Measurements from ENCODE around the gene TMEM74B. TPM values are rescaled to one million over a fixed set of nuclear protein-coding genes. Genes with fewer than 3 reads are reported as not detected.

Gene TMEM74B
- total RNA-seq, 1 donor from 2014 or later = 4.2 TPM

- no peak for TF ChIP-seq CTCF (IDR thresholded peaks at IDR 0.05; ENCODE audit: borderline replicate concordance)
- Histone ChIP-seq H3K4me3 (no peak overlapping the region), H3K27ac (replicated peaks) (no peak overlapping the region), H3K27me3 (ENCODE audit: low read depth) (no peaks in the 10 kb centered on the region), H3K4me1 (no peaks in the 10 kb centered on the region), H3K36me3 (no peaks in the 10 kb centered on the region), H3K9me3 (replicated peaks) (no peaks in the 10 kb centered on the region)
- no peak for DNase-seq
- intact Hi-C loops (cut with micrococcal nuclease) = no loop called here
These were observed 11.9 kb upstream of the TMEM74B start for GRCh38 chr20:1196634-1197033.

DNA sequence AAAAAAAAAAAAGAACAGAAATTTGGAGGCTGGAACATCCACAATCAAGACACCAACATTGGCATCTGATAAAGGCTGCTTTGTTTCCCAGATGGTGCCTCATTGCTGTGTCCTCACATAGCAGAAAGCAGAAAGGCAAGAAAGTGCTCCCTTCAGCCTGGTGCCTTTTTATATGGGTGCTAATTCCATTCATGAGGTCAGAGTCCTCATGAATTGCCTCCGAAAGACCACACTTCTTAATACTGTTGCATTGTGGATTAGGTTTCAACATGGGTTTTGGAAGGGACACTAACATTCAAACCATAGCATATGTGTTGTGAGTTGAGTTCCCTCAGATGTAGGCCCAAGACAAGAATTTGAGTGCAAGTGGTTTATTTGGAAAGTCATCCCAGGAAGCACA, 10.4 kb upstream of the TMEM74B start:
- intact Hi-C loops (cut with micrococcal nuclease) = no loop called here

GRCh38 chr20:1191299-1191698, 6.5 kb upstream of the TMEM74B start:
- Histone ChIP-seq H3K4me1 (peaks cover 18% of the 10 kb centered on the region), H3K27me3 (ENCODE audit: low read depth) (peaks cover 4% of the 10 kb centered on the region), H3K4me3 (no peak overlapping the region), H3K27ac (replicated peaks) (no peak overlapping the region), H3K9me3 (replicated peaks) (no peaks in the 10 kb centered on the region), H3K36me3 (no peaks in the 10 kb centered on the region)
- TF ChIP-seq CTCF (IDR thresholded peaks at IDR 0.05; ENCODE audit: borderline replicate concordance) = no peak
- DNase-seq = no peak
- intact Hi-C loops (cut with micrococcal nuclease) = no loop called here

More for the DNA sequence above, 10.4 kb upstream of the TMEM74B start:
- no peaks in the 10 kb centered on the region for H3K4me1 ChIP-seq
- no peak for TF ChIP-seq CTCF (IDR thresholded peaks at IDR 0.05; ENCODE audit: borderline replicate concordance)
- H3K27me3 ChIP-seq (ENCODE audit: low read depth) = no peaks in the 10 kb centered on the region
- H3K4me3 ChIP-seq = no peak overlapping the region
- H3K27ac ChIP-seq (replicated peaks) = no peak overlapping the region
- DNase-seq = no peak
- H3K36me3 ChIP-seq = no peaks in the 10 kb centered on the region
- no peaks in the 10 kb centered on the region for H3K9me3 ChIP-seq (replicated peaks)

DNA sequence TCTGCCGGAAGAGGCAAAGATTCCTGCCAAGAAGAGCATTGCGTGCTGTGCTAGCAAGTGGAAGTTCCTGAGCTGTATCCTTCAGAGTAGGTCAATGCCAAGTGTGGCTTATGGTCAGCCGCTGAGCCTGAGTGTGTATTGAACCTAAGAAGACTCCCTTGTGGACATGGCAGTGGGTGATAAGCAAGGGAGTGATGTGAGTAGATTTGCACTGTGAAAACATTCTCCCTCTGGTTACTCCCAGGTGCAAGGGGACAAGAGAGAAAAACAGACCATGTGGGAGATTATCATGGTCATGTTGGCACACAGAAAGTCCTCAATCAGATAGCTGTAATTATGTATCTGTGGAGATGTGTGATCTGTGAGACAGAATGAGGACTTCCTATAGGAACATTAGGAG, 6.1 kb upstream of the TMEM74B start:
- DNase-seq = no peak
- H3K27ac ChIP-seq (replicated peaks) = no peak overlapping the region
- peaks cover 8% of the 10 kb centered on the region for H3K27me3 ChIP-seq (ENCODE audit: low read depth)
- H3K4me1 ChIP-seq = peaks cover 23% of the 10 kb centered on the region
- H3K36me3 ChIP-seq = no peaks in the 10 kb centered on the region
- H3K9me3 ChIP-seq (replicated peaks) = no peaks in the 10 kb centered on the region
- TF ChIP-seq CTCF (IDR thresholded peaks at IDR 0.05; ENCODE audit: borderline replicate concordance) = no peak
- H3K4me3 ChIP-seq = no peak overlapping the region
- intact Hi-C loops (cut with micrococcal nuclease) = no loop called here

- no peak for DNase-seq
- peaks cover 33% of the 10 kb centered on the region for H3K4me1 ChIP-seq
- no peaks in the 10 kb centered on the region for H3K36me3 ChIP-seq
- intact Hi-C loops (cut with micrococcal nuclease) = no loop called here
- no peak for TF ChIP-seq CTCF (IDR thresholded peaks at IDR 0.05; ENCODE audit: borderline replicate concordance)
- no peak overlapping the region for H3K27ac ChIP-seq (replicated peaks)
- no peak overlapping the region for H3K4me3 ChIP-seq
- H3K27me3 ChIP-seq (ENCODE audit: low read depth) = peaks cover 18% of the 10 kb centered on the region
- H3K9me3 ChIP-seq (replicated peaks) = no peaks in the 10 kb centered on the region
These were observed 5.0 kb upstream of the TMEM74B start for GRCh38 chr20:1189827-1190226.

DNA sequence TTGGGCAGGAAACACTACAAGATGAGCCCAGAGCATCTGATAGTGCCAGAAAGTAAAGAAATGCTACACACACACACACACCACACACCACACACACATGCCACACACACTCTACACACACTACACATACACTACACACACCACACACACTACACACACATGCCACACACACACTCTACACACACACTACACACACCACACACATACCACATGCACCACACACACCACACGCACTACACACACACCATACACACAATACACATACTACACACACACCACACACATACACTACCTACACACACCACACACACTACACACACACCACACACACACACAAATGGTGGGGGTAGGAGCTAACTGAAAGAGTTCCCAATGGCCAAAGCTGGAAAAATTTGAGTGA, 3.6 kb upstream of the TMEM74B start:
- peaks cover 43% of the 10 kb centered on the region for H3K4me1 ChIP-seq
- no peak for TF ChIP-seq CTCF (IDR thresholded peaks at IDR 0.05; ENCODE audit: borderline replicate concordance)
- H3K36me3 ChIP-seq = no peaks in the 10 kb centered on the region
- H3K9me3 ChIP-seq (replicated peaks) = no peaks in the 10 kb centered on the region
- intact Hi-C loops (cut with micrococcal nuclease) = no loop called here
- H3K27me3 ChIP-seq (ENCODE audit: low read depth) = peaks cover 31% of the 10 kb centered on the region
- H3K4me3 ChIP-seq = no peak overlapping the region
- no peak for DNase-seq
- H3K27ac ChIP-seq (replicated peaks) = no peak overlapping the region
